Measurements from ENCODE around the gene DLG2.

GRCh38 chr11:84230402-84230801, 1396.7 kb downstream of the DLG2 start:
- TF ChIP-seq CTCF (IDR thresholded peaks at IDR 0.05; ENCODE audit: low read depth, low read length) (no peak), EZH2phosphoT487 (IDR thresholded peaks at IDR 0.05; ENCODE audit: low read depth) (no peak)
